Activated CD8-positive, alpha-beta memory T cell treated with anti-CD3 and anti-CD28 coated beads for 48 hours (primary cell): Measurements from ENCODE around the gene ELOVL1.

Experiments
- DNase-seq, 3 experiments: peaks; one replicate each; pipeline ENCODE4 v3.0.0-alpha.2; 2020; ENCODE audit warnings: low read depth in 2 of 3, low spot score in 2 of 3

The ELOVL1 gene

GRCh38 chr1:43329995-43330751 lies 37.6 kb downstream of the ELOVL1 start:
- DNase-seq, result peak; percentile 27 to 39 (median 30)

GRCh38 chr1:43327549-43328292 lies 40.1 kb downstream of the ELOVL1 start:
- no peak for DNase-seq

DNA sequence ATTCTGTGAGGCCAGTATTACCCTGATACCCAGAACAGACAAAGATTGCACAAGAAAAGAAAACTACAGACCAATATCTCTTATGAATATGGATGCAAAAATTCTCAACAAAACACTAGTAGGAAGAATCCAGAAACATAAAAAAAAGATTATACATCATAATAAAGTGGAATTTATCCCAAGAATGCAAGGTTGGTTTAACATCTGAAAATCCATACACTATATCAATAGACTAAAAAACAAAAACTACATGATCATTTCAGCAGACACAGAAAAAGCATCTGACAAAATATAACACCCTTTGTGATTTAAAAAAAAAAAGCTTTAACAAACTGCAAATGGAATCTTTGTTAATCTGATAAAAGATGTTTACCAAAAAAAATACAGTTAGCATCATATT lies 42.4 kb downstream of the ELOVL1 start:
- DNase-seq, result no peak

DNA sequence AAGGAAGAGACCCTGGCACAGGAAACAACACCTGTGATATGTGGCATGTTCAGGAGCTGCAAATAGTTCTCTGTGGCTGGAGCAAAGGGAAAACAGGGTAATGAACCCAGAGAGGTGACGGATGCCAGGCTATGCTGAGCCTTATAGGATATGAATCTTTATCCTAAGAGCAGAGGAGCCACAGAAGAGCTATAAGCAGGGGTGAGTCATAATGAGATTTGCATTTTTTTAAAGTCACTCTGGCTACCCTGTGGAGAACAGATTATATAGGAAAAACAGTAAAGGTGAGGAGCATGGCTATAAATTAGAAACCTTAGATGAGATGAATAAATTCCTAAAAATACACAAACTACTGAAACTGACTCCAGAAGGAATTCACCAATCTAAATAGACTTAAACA lies 43.0 kb downstream of the ELOVL1 start:
- no peak for DNase-seq

- DNase-seq, result no peak
Observed at GRCh38 chr1:43322506-43322905, 45.3 kb downstream of the ELOVL1 start.

DNA sequence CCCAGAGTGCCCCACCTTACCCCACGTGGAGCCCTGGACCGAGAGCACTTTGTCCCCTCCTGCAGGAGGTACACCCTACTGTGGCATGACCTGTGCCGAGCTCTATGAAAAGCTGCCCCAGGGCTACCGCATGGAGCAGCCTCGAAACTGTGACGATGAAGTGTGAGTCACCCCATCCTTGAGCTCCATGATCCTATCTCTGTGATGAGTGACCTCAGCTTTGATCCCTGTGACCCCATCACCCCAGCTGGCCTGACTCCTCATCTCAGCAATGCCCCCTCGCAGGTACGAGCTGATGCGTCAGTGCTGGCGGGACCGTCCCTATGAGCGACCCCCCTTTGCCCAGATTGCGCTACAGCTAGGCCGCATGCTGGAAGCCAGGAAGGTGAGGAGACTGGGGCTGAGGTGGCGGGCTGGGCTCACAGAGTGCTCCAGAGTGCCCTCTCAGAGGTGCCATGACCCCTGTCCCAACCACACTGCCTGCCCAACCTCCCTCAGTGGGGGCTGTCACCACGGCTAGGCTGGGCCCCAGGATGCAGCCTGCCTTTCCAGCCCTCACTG lies 46.4 kb downstream of the ELOVL1 start:
- no peak for DNase-seq

- no peak for DNase-seq
Observed at GRCh38 chr1:43319766-43320165, 48.0 kb downstream of the ELOVL1 start.

GRCh38 chr1:43319288-43319687 lies 48.5 kb downstream of the ELOVL1 start:
- no peak for DNase-seq

DNA sequence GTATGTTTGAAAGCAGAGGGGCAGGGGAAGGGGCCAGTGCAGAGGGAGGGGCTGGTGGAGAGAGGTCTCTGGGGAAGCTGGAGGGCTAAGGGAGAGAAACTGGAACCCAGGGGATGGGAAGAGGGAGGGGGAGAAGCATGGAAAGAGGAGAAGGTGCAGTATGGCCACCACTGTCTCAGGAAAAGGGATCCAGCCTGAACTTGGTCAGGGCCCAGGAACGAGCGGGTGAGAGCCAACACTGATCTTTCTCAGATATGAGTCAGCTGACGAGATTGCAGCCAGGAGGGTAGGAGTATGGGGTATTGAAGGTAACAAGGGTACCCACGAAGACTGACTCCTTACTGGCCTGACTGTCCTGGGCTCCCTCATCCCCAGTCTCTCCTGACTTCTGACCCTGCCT lies 49.0 kb downstream of the ELOVL1 start:
- DNase-seq, result no peak

GRCh38 chr1:43317817-43318471 lies 49.9 kb downstream of the ELOVL1 start:
- no peak for DNase-seq

DNA sequence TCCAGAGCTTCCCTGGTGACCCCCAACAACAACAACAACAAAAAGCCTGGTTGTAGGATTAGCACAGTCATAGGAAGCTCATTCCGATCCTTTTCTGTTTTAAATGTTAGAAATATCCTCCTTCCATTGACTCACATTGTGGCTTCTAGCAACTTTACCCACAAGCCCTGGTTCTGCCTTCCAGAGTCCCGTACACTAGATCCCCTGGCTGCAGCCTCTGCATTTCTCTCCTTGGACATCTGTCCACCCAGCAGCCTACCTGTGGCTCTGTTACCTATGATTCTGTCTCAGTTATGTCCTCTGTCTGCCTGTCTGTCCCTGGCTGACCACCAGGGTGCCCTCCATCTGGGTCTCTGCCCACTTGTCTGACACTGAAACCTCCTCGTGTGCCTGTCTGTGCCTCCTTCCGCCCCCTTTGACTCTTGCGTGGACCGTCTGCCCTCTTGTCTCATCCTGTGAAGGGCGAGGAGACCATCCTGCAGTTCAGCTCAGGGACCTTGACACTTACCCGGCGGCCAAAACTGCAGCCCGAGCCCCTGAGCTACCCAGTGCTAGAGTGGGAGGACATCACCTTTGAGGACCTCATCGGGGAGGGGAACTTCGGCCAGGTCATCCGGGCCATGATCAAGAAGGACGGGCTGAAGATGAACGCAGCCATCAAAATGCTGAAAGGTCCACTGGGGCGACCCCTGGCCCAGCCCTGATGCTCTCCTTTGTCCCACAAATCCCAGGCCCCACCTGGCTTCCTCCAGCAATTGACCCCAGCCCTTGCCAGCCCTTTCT lies 50.9 kb downstream of the ELOVL1 start:
- DNase-seq, result no peak

DNA sequence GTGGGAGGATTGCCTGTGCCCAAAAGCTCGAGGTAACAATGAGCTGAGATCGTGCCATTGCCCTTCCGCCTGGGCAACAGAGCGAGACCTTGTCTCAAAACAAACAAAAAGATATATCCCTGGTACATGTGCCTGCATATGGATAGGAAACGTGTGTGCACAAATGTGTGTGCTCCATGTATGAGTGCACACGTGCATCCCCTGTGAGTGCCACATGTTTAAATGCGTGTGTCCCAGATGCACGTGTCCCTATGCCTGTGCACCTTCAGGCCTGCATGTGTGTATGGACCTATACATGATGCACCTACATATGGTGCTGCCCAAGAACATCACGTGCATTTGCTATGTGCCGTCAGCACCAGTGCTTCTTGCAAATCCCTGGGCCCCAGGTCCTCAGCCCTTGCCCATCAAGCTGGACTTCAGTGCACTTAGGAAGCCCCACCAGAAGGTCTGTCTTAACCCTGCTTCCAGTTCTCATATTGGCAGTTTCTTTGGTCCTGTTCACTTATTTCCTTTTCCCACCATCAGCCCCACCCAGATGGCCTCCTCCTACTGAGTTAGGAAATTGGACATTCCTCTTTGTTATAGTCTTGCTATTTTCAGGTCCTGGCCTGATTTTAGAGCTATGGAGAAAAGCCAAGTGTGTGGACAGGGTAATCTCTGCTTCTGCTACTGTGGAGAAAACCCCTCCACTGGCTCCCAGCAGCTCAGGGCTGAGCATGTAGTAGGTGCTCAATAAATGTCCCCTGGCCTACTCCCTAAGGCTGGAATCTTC lies 51.7 kb downstream of the ELOVL1 start:
- DNase-seq, result no peak

DNA sequence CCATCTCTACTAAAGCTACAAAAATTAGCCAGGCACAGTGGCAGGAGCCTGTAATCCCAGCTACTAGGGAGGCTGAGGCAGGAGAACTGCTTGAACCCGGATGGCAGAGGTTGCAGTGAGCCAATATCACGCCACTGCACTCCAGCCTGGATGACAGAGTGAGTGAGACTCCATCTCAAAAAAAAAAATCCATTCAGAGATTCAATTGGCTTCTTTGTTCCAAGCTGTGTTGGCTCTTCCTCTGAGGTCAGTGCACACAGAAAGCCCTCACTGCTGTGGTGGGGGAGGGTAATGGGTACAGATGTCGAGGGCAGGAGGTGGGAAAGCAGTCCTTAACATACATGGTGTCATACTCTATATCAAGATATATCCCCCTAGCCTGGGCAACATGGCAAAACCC lies 52.3 kb downstream of the ELOVL1 start:
- DNase-seq, result no peak

GRCh38 chr1:43314233-43314632 lies 53.6 kb downstream of the ELOVL1 start:
- DNase-seq, result no peak

- no peak for DNase-seq
Observed at GRCh38 chr1:43313771-43314170, 54.0 kb downstream of the ELOVL1 start.
